Upper lobe of left lung (tissue), 6 donors: ENCODE measurements around the gene MEX3D. TPM values are rescaled to one million over a fixed set of nuclear protein-coding genes. Genes with fewer than 3 reads are reported as not detected.
A peak's percentile ranks its signal among the peaks of the same experiment; 100 is the strongest.

ENCODE experiments used
- ATAC-seq, 2 donors: fragments of 200-7000 bp; cut with Tn5 transposase; one replicate each; pipeline ENCODE4 v1.9.1; 2022; ENCODE audit warnings: mild to moderate bottlenecking in 2 of 2, moderate library complexity in 2 of 2; ENCODE audit not compliant: low FRiP score in 2 of 2
- DNase-seq, 2 donors: peaks; one replicate each; pipeline ENCODE4 v3.0.0-alpha.2; 2019 to 2020
- H3K27ac ChIP-seq, 4 donors: fragments of 200-600 bp; sonication (generic); one replicate each; pipeline ENCODE4 v1.5.1; 2016 to 2019
- H3K27me3 ChIP-seq, 4 donors: fragments of 200-600 bp; sonication (generic); one replicate each; pipeline ENCODE4 v1.5.1; 2017 to 2019
- H3K36me3 ChIP-seq, 4 donors: fragments of 200-600 bp; sonication (generic); one replicate each; pipeline ENCODE4 v1.5.1; 2016 to 2019
- H3K4me1 ChIP-seq, 4 donors: fragments of 200-600 bp; sonication (generic); one replicate each; pipeline ENCODE4 v1.5.1; 2018 to 2019
- H3K4me3 ChIP-seq, 4 donors: fragments of 200-600 bp; sonication (generic); one replicate each; pipeline ENCODE4 v1.5.1; 2017 to 2019; ENCODE audit warnings: mild to moderate bottlenecking in 2 of 4, moderate library complexity in 1 of 4
- H3K9me3 ChIP-seq, 4 donors: fragments of 200-600 bp; sonication (generic); one replicate each; pipeline ENCODE4 v1.5.1; 2018 to 2019
- CTCF ChIP-seq, 6 experiments: fragments of 450-650 bp in 4 of 6; fragments of 200-600 bp in 2 of 6; sonication (generic) in 2 of 6; IDR thresholded peaks; one replicate each; pipeline ENCODE4 v1.5.1; 2016 to 2019; ENCODE audit warnings: antibody characterized with exemption in 6 of 6
- EP300 ChIP-seq, 4 donors: sonication (generic); formaldehyde crosslinking; IDR thresholded peaks; one replicate each; pipeline ENCODE4 v1.5.1; 2017; ENCODE audit warnings: antibody characterized with exemption in 4 of 4, control low read depth in 2 of 4
- POLR2A ChIP-seq, 4 donors: fragments of 450-650 bp; IDR thresholded peaks; one replicate each; pipeline ENCODE4 v1.5.1; 2016 to 2017; ENCODE audit warnings: antibody characterized with exemption in 4 of 4, mild to moderate bottlenecking in 2 of 4
- POLR2AphosphoS5 ChIP-seq, 2 donors: sonication (generic); formaldehyde crosslinking; IDR thresholded peaks; one replicate each; pipeline ENCODE4 v1.5.1; 2017; ENCODE audit warnings: antibody characterized with exemption in 2 of 2
- WGBS, 2 donors: methylation state at CpG; one replicate each; pipeline ENCODE4 v1.1.5; 2017 to 2018; 5-methylcytosine and 5-hydroxymethylcytosine counted together
- total RNA-seq, 6 donors: library from RNA; depleted of rRNA in 4 of 6; stranded (reverse); fragments of >200 nt in 4 of 6; gene quantifications; one replicate each; pipeline versions ENCODE4 v1.1.0 to v1.2.1, GENCODE V29; 2016 to 2021
- donor health status: DM: no; HTN: no; CAD: no; lungs with moderate emphysema.
- donor health status: DM: no; HTN: yes; CAD: no; lungs with severe emphysema.

Gene MEX3D
- total RNA-seq, 6 donors from 2014 or later: 18.0 to 43.7 (median 26.5) TPM

- Histone ChIP-seq H3K27me3 (no peaks in the 10 kb centered on the region), H3K4me3 (peak overlapping the region; percentile 55 to 91 (median 88)), H3K27ac (peak overlapping the region; percentile 91 to 97 (median 94)), H3K9me3 (no peaks in the 10 kb centered on the region), H3K4me1 (peaks cover 25 to 34% (median 28%) of the 10 kb centered on the region in 4 donors), H3K36me3 (peaks cover under 1 to 22% (median 9%) of the 10 kb centered on the region in 4 donors)
- peak; percentile 43 to 76 (median 75) for TF ChIP-seq POLR2A (IDR thresholded peaks at IDR 0.05)
- TF ChIP-seq POLR2AphosphoS5 (IDR thresholded peaks at IDR 0.05): peak; percentile 16 to 52
- TF ChIP-seq EP300 (IDR thresholded peaks at IDR 0.05): no peak
- peak in 3 of 6 experiments; percentile 16 to 30 (median 28) for TF ChIP-seq CTCF (IDR thresholded peaks at IDR 0.05)
- DNase-seq (peak; percentile 83 to 98), ATAC-seq (peak; percentile 86 to 94)
- 0% methylated on average over 5 to 41 of the region's 94 CpGs for WGBS, 2 donors
Observed at GRCh38 chr19:1592024-1592754, 24.1 kb upstream of the MEX3D start.

GRCh38 chr19:1591421-1592023 lies 23.4 kb upstream of the MEX3D start:
- TF ChIP-seq POLR2A (IDR thresholded peaks at IDR 0.05) (no peak), CTCF (IDR thresholded peaks at IDR 0.05) (no peak), EP300 (IDR thresholded peaks at IDR 0.05) (no peak), POLR2AphosphoS5 (IDR thresholded peaks at IDR 0.05) (no peak)
- Histone ChIP-seq H3K4me3 (peak overlapping the region; percentile 55 to 91 (median 88)), H3K27ac (peak overlapping the region; percentile 91 to 97 (median 94)), H3K4me1 (peaks cover 25 to 34% (median 28%) of the 10 kb centered on the region in 4 donors), H3K36me3 (peaks cover 0 to 15% (median 4%) of the 10 kb centered on the region in 4 donors), H3K9me3 (no peaks in the 10 kb centered on the region), H3K27me3 (no peaks in the 10 kb centered on the region)
- DNase-seq (no peak), ATAC-seq (peak in 1 of 2 donors; percentile 2)
- 1 to 2% methylated on average over 25 to 31 of the region's 31 CpGs for WGBS, 2 donors

GRCh38 chr19:1590641-1591397 lies 22.7 kb upstream of the MEX3D start:
- 33 to 34% methylated on average over 7 to 10 of the region's 10 CpGs for WGBS, 2 donors
- no peaks in the 10 kb centered on the region for H3K27me3 ChIP-seq
- peaks cover 0 to 8% (median under 1%) of the 10 kb centered on the region in 4 donors for H3K36me3 ChIP-seq
- TF ChIP-seq POLR2A (IDR thresholded peaks at IDR 0.05): no peak
- TF ChIP-seq EP300 (IDR thresholded peaks at IDR 0.05): no peak
- TF ChIP-seq POLR2AphosphoS5 (IDR thresholded peaks at IDR 0.05): no peak
- TF ChIP-seq CTCF (IDR thresholded peaks at IDR 0.05): no peak
- peak overlapping the region in 3 of 4 donors; percentile 91 to 97 (median 91) for H3K27ac ChIP-seq
- DNase-seq: no peak
- no peaks in the 10 kb centered on the region for H3K9me3 ChIP-seq
- no peak for ATAC-seq
- H3K4me1 ChIP-seq: peaks cover 25 to 34% (median 28%) of the 10 kb centered on the region in 4 donors
- peak overlapping the region in 3 of 4 donors; percentile 86 to 91 (median 91) for H3K4me3 ChIP-seq

- Histone ChIP-seq H3K4me3 (no peak overlapping the region), H3K4me1 (peaks cover 20 to 26% (median 23%) of the 10 kb centered on the region in 4 donors), H3K36me3 (peaks cover 0 to 20% (median 14%) of the 10 kb centered on the region in 4 donors), H3K9me3 (no peaks in the 10 kb centered on the region), H3K27ac (no peak overlapping the region), H3K27me3 (no peaks in the 10 kb centered on the region)
- DNase-seq: no peak
- TF ChIP-seq EP300 (IDR thresholded peaks at IDR 0.05): no peak
- WGBS, 2 donors: 67 to 71% methylated on average over 9 of the region's 9 CpGs
- no peak for ATAC-seq
Observed at GRCh38 chr19:1587872-1588271, 19.7 kb upstream of the MEX3D start.

- ATAC-seq: no peak
Observed at GRCh38 chr19:1585243-1585580, 17.1 kb upstream of the MEX3D start.

More at GRCh38 chr19:1585243-1585580, 17.1 kb upstream of the MEX3D start:
- peaks cover 5 to 9% (median 7%) of the 10 kb centered on the region in 4 donors for H3K4me1 ChIP-seq
- no peak for DNase-seq
- no peaks in the 10 kb centered on the region for H3K9me3 ChIP-seq
- H3K36me3 ChIP-seq: peaks cover 7 to 47% (median 40%) of the 10 kb centered on the region in 4 donors
- H3K27me3 ChIP-seq: no peaks in the 10 kb centered on the region
- no peak overlapping the region for H3K27ac ChIP-seq
- H3K4me3 ChIP-seq: no peak overlapping the region
- WGBS, 2 donors: 92 to 95% methylated on average over 5 to 12 of the region's 13 CpGs
- TF ChIP-seq POLR2A (IDR thresholded peaks at IDR 0.05): no peak
- no peak for TF ChIP-seq CTCF (IDR thresholded peaks at IDR 0.05)
- TF ChIP-seq POLR2AphosphoS5 (IDR thresholded peaks at IDR 0.05): no peak
- TF ChIP-seq EP300 (IDR thresholded peaks at IDR 0.05): no peak
